Esophagus squamous epithelium (tissue), 5 donors: ENCODE results near the gene ARFGEF3. TPM values are rescaled to one million over a fixed set of nuclear protein-coding genes. Genes with fewer than 3 reads are reported as not detected.

Experiments
- DNase-seq: peaks from one replicate; lab custom pipeline; 2025; lab: John Stamatoyannopoulos, UW
- H3K27ac ChIP-seq, 4 donors: fragments of 200-600 bp; sonication (generic); one replicate each; pipeline ENCODE4 v1.5.1; 2016 to 2019; ENCODE audit warnings: mild to moderate bottlenecking in 1 of 4
- H3K27me3 ChIP-seq, 4 donors: fragments of 200-600 bp; sonication (generic); 1 replicate in 3 of 4; 2 replicates in 1 of 4; pipeline versions ENCODE4 v1.5.1 to v1.6.0; 2017 to 2021; ENCODE audit warnings: antibody characterized with exemption in 1 of 4
- H3K36me3 ChIP-seq, 3 donors: fragments of 200-600 bp; sonication (generic); one replicate each; pipeline ENCODE4 v1.5.1; 2016 to 2019
- H3K4me1 ChIP-seq, 3 donors: fragments of 200-600 bp; sonication (generic); one replicate each; pipeline ENCODE4 v1.5.1; 2017 to 2019
- H3K4me3 ChIP-seq, 4 donors: fragments of 200-600 bp; sonication (generic); 1 replicate in 3 of 4; 2 replicates in 1 of 4; pipeline ENCODE4 v1.5.1; 2016 to 2019; ENCODE audit warnings: mild to moderate bottlenecking in 2 of 4, moderate library complexity in 1 of 4
- H3K9me3 ChIP-seq, 3 donors: fragments of 200-600 bp; sonication (generic); one replicate each; pipeline ENCODE4 v1.5.1; 2016 to 2019
- POLR2A ChIP-seq, 4 donors: fragments of 450-650 bp; IDR thresholded peaks; one replicate each; pipeline ENCODE4 v1.6.1; 2017; ENCODE audit warnings: antibody characterized with exemption in 4 of 4, mild to moderate bottlenecking in 4 of 4, moderate library complexity in 3 of 4
- WGBS, 2 donors: methylation state at CpG; one replicate each; pipeline ENCODE4 v1.1.5; 2018; 5-methylcytosine and 5-hydroxymethylcytosine counted together
- intact Hi-C: fragments of 100-400 bp; cut with DNase I; formaldehyde crosslinking; loops from one replicate; pipeline ENCODE4 v1.15.0; 2022
- total RNA-seq, 4 donors: library from RNA; depleted of rRNA; stranded (reverse); fragments of >200 nt; gene quantifications; one replicate each; pipeline ENCODE4 v1.1.0, GENCODE V29; 2016
- TF ChIP-seq, protein P1 (sequence below), 6 experiments: fragments of 450-650 bp in 4 of 6; fragments of 200-600 bp in 2 of 6; sonication (generic) in 2 of 6; IDR thresholded peaks; one replicate each; pipeline ENCODE4 v1.5.1; 2016 to 2019; ENCODE audit warnings: antibody characterized with exemption in 6 of 6, mild to moderate bottlenecking in 4 of 6, moderate library complexity in 4 of 6
- donor health status: DM: yes; HTN: yes; CAD: no.

Gene ARFGEF3
- total RNA-seq, 4 donors from 2014 or later: 0.92 to 1.0 (median 0.99) TPM

DNA sequence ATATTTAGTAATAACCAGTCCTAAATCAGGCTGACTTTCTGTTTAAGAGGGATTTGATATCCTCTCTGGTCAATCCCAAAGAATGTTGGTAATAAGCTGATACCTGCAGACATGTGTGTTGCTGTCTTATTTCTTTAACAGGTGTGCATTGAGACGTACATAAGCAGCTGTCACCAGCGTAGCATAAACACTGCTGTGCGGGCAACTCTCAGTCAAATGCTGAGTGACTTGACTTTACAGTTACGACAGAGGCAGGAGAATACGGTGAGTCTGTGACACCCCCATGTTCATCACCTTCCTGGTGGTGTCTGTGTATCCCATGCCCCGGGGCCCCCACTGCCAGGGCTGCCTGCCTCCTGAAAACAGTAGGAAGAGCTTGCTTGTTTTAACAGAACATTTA, 76.6 kb downstream of the ARFGEF3 start:
- intact Hi-C loops: no loop called here
- H3K4me3 ChIP-seq: no peak overlapping the region
- H3K27me3 ChIP-seq: peaks cover 0 to 8% (median 0%) of the 10 kb centered on the region in 4 donors
- H3K36me3 ChIP-seq: no peaks in the 10 kb centered on the region
- TF ChIP-seq POLR2A (IDR thresholded peaks at IDR 0.05): no peak
- TF ChIP-seq, protein P1, sequence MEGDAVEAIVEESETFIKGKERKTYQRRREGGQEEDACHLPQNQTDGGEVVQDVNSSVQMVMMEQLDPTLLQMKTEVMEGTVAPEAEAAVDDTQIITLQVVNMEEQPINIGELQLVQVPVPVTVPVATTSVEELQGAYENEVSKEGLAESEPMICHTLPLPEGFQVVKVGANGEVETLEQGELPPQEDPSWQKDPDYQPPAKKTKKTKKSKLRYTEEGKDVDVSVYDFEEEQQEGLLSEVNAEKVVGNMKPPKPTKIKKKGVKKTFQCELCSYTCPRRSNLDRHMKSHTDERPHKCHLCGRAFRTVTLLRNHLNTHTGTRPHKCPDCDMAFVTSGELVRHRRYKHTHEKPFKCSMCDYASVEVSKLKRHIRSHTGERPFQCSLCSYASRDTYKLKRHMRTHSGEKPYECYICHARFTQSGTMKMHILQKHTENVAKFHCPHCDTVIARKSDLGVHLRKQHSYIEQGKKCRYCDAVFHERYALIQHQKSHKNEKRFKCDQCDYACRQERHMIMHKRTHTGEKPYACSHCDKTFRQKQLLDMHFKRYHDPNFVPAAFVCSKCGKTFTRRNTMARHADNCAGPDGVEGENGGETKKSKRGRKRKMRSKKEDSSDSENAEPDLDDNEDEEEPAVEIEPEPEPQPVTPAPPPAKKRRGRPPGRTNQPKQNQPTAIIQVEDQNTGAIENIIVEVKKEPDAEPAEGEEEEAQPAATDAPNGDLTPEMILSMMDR (IDR thresholded peaks at IDR 0.05): no peak
- no peak for DNase-seq
- WGBS, 2 donors: 82 to 91% methylated on average over 6 of the region's 6 CpGs
- H3K27ac ChIP-seq: no peak overlapping the region
- no peaks in the 10 kb centered on the region for H3K9me3 ChIP-seq
- peaks cover 0 to 3% (median 0%) of the 10 kb centered on the region in 3 donors for H3K4me1 ChIP-seq

DNA sequence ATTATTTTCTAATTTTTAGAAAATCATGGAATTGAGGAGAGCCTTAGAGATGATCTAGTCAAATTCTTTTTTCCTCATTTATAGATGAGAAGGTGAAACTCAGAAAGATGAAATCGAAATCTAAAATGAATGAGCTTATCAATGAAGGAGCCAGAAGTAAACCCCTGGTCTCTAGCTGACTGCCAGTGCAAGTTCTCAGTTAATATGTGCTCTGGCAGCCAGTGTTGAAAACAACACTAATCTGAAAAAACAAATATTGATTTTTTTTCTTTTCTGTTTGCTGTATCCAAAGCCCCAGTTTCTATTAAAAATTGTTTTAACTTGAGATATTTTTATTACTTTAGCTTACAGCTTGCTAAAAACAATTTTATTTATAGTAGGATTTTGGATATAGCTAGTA, 78.0 kb downstream of the ARFGEF3 start:
- 89 to 93% methylated on average over 1 of the region's 1 CpG for WGBS, 2 donors
- Histone ChIP-seq H3K4me3 (no peak overlapping the region), H3K27me3 (peaks cover 0 to 8% (median 0%) of the 10 kb centered on the region in 4 donors), H3K9me3 (no peaks in the 10 kb centered on the region), H3K4me1 (peaks cover 0 to under 1% (median 0%) of the 10 kb centered on the region in 3 donors), H3K27ac (no peak overlapping the region), H3K36me3 (no peaks in the 10 kb centered on the region)
- DNase-seq: no peak
- intact Hi-C loops: no loop called here
- TF ChIP-seq, protein P1 (IDR thresholded peaks at IDR 0.05): no peak
- TF ChIP-seq POLR2A (IDR thresholded peaks at IDR 0.05): no peak

DNA sequence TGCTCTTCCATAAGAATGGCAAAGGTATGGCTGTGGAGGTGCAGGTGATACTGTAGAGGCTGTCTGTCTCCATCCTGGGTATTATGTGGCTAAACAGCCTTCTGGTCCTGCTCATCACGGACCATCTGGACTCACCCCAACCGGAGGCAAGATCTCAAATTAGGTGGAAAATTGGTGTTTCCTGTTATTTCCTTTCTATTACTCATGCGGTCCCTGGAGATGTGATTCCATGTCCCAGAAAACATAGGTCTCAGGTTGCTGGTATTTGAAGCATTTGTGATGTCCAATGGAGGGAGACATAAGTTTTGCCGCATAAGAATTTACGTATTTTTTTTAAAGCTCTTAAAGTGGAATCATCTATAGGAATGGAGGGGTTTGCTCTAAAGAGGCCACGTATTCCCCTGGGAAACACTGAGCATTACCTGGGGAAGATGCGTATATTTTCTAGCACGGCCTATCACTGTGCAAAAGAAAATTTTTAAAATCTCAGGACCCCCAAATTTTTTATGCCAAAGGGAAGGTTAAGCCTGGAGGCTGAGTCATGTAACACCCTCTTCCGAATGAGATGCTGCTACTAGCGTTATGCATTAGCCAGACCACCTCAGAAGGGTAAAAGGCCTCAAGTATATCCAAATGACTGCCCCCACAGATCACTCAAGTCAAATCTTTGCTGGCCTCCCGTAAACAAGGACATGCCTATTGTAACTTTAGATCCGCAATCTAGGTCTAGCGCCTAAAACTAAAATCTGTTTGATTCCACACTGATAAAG, 78.9 kb downstream of the ARFGEF3 start:
- H3K36me3 ChIP-seq: no peaks in the 10 kb centered on the region
- TF ChIP-seq POLR2A (IDR thresholded peaks at IDR 0.05): no peak
- TF ChIP-seq, protein P1 (IDR thresholded peaks at IDR 0.05): no peak
- H3K4me3 ChIP-seq: no peak overlapping the region
- no peak overlapping the region for H3K27ac ChIP-seq
- WGBS, 2 donors: 90 to 93% methylated on average over 13 of the region's 13 CpGs
- no peaks in the 10 kb centered on the region for H3K9me3 ChIP-seq
- H3K27me3 ChIP-seq: peaks cover 0 to 8% (median 0%) of the 10 kb centered on the region in 4 donors
- H3K4me1 ChIP-seq: no peaks in the 10 kb centered on the region
- DNase-seq: no peak
- intact Hi-C loops: no loop called here

DNA sequence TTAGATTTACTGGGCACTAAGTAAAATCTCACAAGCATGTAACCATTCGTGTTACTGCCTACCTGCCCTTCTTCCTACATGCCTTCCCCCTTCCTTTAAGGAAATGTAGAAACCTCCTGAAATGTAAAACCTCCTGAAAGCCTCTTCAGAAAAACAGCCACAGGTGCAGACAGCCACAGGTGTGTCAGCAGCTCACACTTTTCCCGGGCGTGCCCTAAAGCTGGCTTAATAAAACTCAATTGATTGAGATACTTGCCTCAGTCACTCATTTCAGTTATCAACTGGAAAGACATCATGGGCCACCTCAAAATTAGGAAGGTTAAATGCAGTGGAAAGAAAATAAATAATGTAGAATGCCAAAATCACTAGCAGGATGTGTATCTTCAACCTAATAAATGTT, 79.6 kb downstream of the ARFGEF3 start:
- no peak for TF ChIP-seq POLR2A (IDR thresholded peaks at IDR 0.05)
- TF ChIP-seq, protein P1 (IDR thresholded peaks at IDR 0.05): no peak
- Histone ChIP-seq H3K27ac (no peak overlapping the region), H3K4me1 (no peaks in the 10 kb centered on the region), H3K4me3 (no peak overlapping the region), H3K9me3 (no peaks in the 10 kb centered on the region), H3K36me3 (no peaks in the 10 kb centered on the region), H3K27me3 (peaks cover 0 to 8% (median 0%) of the 10 kb centered on the region in 4 donors)
- intact Hi-C loops: no loop called here
- WGBS, 2 donors: 67 to 83% methylated on average over 3 of the region's 3 CpGs
- no peak for DNase-seq

DNA sequence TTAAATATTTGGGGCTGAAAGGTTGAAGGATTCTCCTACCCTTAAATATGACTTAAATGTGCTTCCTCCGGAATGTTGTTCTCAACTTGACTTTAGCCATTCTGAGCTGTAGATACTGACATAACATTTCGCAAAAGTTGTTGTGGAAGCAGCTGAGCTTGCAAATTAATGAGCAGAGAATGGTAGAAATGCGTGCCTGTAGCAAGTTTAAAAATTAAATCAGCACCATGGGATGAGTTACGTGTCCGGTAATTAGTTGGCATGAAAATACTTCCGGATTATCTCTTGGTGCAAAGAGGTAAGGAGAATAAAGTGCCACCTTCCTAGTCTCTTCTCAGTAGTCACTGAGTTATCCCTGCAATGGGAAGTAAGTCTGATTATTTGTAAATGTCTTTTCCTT, 80.2 kb downstream of the ARFGEF3 start:
- peaks cover 0 to 8% (median 0%) of the 10 kb centered on the region in 4 donors for H3K27me3 ChIP-seq
- no peak for DNase-seq
- H3K4me1 ChIP-seq: no peaks in the 10 kb centered on the region
- intact Hi-C loops: no loop called here
- H3K4me3 ChIP-seq: no peak overlapping the region
- no peaks in the 10 kb centered on the region for H3K36me3 ChIP-seq
- TF ChIP-seq, protein P1 (IDR thresholded peaks at IDR 0.05): no peak
- TF ChIP-seq POLR2A (IDR thresholded peaks at IDR 0.05): no peak
- no peaks in the 10 kb centered on the region for H3K9me3 ChIP-seq
- 83 to 92% methylated on average over 6 of the region's 6 CpGs for WGBS, 2 donors
- no peak overlapping the region for H3K27ac ChIP-seq
